Measurements from ENCODE around the gene GBP5.

The GBP5 gene

DNA sequence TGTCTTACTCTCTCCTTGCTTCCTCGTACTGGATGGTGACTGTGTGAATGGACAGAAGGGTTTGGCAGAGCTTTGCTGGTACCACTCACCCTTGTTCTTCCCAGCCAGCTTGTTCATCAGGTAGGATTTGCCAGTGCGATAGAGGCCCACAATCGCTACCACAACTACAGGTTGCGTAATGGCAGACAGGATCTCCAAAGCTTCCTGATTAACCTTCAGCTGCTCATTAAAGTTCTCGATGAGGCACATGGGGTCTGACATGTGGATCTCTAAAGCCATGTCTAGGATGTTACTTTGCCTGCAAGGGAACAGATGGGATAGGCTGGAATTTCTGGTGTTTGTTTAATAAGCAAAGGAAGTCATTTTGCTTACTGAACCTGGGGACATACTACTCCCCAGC lies 3.4 kb downstream of the GBP5 start:
- H3K9ac ChIP-seq (ENCODE audit: low read depth, low read length, poor library complexity, severe bottlenecking): peak overlapping the region; percentile 68
- H3K27me3 ChIP-seq (ENCODE audit: insufficient read depth, low read length, poor library complexity, severe bottlenecking): no peaks in the 10 kb centered on the region
- H3K4me2 ChIP-seq (ENCODE audit: low read depth, low read length, poor library complexity, severe bottlenecking): peak overlapping the region; percentile 86
- H3F3A ChIP-seq (ENCODE audit: low read depth): no peaks in the 10 kb centered on the region
- peak overlapping the region; percentile 74 for H3K4me3 ChIP-seq (ENCODE audit: low read length, poor library complexity, severe bottlenecking)
- no peaks in the 10 kb centered on the region for H3K9me2 ChIP-seq (replicated peaks; ENCODE audit: low read depth, low read length)
- peaks cover 54% of the 10 kb centered on the region for H3K79me2 ChIP-seq (ENCODE audit: insufficient read depth, low read length)
- peaks cover 65% of the 10 kb centered on the region for H3K4me1 ChIP-seq (ENCODE audit: insufficient read depth, low read length, poor library complexity, severe bottlenecking)
- no peaks in the 10 kb centered on the region for H3K9me3 ChIP-seq (ENCODE audit: insufficient read depth, low read depth, low read length)
- H4K20me1 ChIP-seq (ENCODE audit: insufficient read depth, low read length, poor library complexity, severe bottlenecking): peaks cover 7% of the 10 kb centered on the region
- H3K36me3 ChIP-seq (ENCODE audit: insufficient read depth, low read length): peaks cover 7% of the 10 kb centered on the region; the same call in 1 of the 2 replicates
- no peak for TF ChIP-seq EZH2phosphoT487 (IDR thresholded peaks at IDR 0.05; ENCODE audit: borderline replicate concordance)
- TF ChIP-seq, protein P1, sequence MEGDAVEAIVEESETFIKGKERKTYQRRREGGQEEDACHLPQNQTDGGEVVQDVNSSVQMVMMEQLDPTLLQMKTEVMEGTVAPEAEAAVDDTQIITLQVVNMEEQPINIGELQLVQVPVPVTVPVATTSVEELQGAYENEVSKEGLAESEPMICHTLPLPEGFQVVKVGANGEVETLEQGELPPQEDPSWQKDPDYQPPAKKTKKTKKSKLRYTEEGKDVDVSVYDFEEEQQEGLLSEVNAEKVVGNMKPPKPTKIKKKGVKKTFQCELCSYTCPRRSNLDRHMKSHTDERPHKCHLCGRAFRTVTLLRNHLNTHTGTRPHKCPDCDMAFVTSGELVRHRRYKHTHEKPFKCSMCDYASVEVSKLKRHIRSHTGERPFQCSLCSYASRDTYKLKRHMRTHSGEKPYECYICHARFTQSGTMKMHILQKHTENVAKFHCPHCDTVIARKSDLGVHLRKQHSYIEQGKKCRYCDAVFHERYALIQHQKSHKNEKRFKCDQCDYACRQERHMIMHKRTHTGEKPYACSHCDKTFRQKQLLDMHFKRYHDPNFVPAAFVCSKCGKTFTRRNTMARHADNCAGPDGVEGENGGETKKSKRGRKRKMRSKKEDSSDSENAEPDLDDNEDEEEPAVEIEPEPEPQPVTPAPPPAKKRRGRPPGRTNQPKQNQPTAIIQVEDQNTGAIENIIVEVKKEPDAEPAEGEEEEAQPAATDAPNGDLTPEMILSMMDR (conservative IDR thresholded peaks at IDR 0.05; ENCODE audit: low read length): no peak
- H2AFZ ChIP-seq (ENCODE audit: low read length): no peak overlapping the region

DNA sequence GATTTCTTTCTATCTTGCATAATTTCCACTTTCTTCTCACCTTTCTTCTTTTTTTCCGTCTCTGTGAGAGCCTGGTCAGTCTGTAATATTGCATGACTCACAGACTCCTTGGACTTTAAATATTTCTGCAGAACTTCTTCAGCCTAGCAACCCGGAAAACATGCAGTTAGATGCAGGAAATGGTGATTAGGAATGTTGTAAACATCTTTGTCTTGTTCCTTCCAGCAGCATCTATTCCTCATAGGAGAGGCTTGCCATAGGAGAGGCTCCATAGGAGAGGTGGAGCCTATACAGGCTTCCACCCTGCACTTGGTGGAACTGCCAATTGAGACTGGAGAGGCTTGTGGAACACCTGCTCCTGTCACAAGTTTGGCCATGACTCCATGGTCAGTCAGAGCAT lies 10.0 kb downstream of the GBP5 start:
- Histone ChIP-seq H3K9me3 (ENCODE audit: insufficient read depth, low read depth, low read length) (no peaks in the 10 kb centered on the region), H3K4me2 (ENCODE audit: low read depth, low read length, poor library complexity, severe bottlenecking) (peak overlapping the region; percentile 92), H3K4me1 (ENCODE audit: insufficient read depth, low read length, poor library complexity, severe bottlenecking) (peaks cover 84% of the 10 kb centered on the region), H3F3A (ENCODE audit: low read depth) (peaks cover 6% of the 10 kb centered on the region; the same call in 1 of the 2 replicates), H2AFZ (ENCODE audit: low read length) (no peak overlapping the region), H3K9me2 (replicated peaks; ENCODE audit: low read depth, low read length) (no peaks in the 10 kb centered on the region), H3K27me3 (ENCODE audit: insufficient read depth, low read length, poor library complexity, severe bottlenecking) (no peaks in the 10 kb centered on the region), H4K20me1 (ENCODE audit: insufficient read depth, low read length, poor library complexity, severe bottlenecking) (no peaks in the 10 kb centered on the region), H3K79me2 (ENCODE audit: insufficient read depth, low read length) (peaks cover 13% of the 10 kb centered on the region; the same call in 1 of the 2 replicates), H3K36me3 (ENCODE audit: insufficient read depth, low read length) (peaks cover 29% of the 10 kb centered on the region; the same call in 1 of the 2 replicates), H3K9ac (ENCODE audit: low read depth, low read length, poor library complexity, severe bottlenecking) (peak overlapping the region; percentile 40), H3K4me3 (ENCODE audit: low read length, poor library complexity, severe bottlenecking) (no peak overlapping the region)
- TF ChIP-seq, protein P1 (conservative IDR thresholded peaks at IDR 0.05; ENCODE audit: low read length): no peak
- TF ChIP-seq EZH2phosphoT487 (IDR thresholded peaks at IDR 0.05; ENCODE audit: borderline replicate concordance): no peak

DNA sequence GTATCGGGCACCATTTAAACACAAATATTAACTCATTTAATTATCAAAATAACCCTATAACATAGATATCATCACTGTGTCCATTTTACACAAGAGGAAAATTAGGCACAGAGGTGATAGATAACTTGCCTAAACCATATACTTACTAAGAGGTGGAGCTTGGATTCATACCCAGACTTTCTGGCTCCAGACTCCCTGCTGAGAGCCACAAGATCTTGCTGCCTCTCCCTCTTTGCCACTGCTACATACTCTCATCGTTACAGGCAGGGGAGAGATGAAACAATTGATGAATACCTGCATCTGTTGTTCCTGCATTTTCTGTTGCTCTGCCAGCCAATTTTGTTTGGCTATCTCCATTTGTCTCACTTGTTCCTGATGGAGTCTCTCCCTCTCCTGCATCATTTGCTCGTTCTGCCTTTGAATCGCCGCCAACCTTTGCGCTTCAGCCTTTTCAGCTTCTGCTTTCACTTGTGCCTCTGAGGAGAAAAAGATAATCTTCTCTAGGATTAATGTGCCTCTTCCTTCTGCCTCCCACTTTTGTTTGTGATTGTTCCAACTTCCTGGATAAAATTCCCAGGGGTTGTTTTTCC lies 10.6 kb downstream of the GBP5 start:
- Histone ChIP-seq H3K4me1 (ENCODE audit: insufficient read depth, low read length, poor library complexity, severe bottlenecking) (peaks cover 79% of the 10 kb centered on the region), H3K4me3 (ENCODE audit: low read length, poor library complexity, severe bottlenecking) (peak overlapping the region; percentile 70), H4K20me1 (ENCODE audit: insufficient read depth, low read length, poor library complexity, severe bottlenecking) (no peaks in the 10 kb centered on the region), H3F3A (ENCODE audit: low read depth) (peaks cover 6% of the 10 kb centered on the region; the same call in 1 of the 2 replicates), H3K36me3 (ENCODE audit: insufficient read depth, low read length) (peaks cover 29% of the 10 kb centered on the region; the same call in 1 of the 2 replicates), H3K27me3 (ENCODE audit: insufficient read depth, low read length, poor library complexity, severe bottlenecking) (no peaks in the 10 kb centered on the region), H3K9me3 (ENCODE audit: insufficient read depth, low read depth, low read length) (no peaks in the 10 kb centered on the region), H2AFZ (ENCODE audit: low read length) (no peak overlapping the region), H3K4me2 (ENCODE audit: low read depth, low read length, poor library complexity, severe bottlenecking) (peak overlapping the region; percentile 92), H3K79me2 (ENCODE audit: insufficient read depth, low read length) (peaks cover 8% of the 10 kb centered on the region; the same call in 1 of the 2 replicates), H3K9me2 (replicated peaks; ENCODE audit: low read depth, low read length) (no peaks in the 10 kb centered on the region), H3K9ac (ENCODE audit: low read depth, low read length, poor library complexity, severe bottlenecking) (peak overlapping the region; percentile 40)
- no peak for TF ChIP-seq EZH2phosphoT487 (IDR thresholded peaks at IDR 0.05; ENCODE audit: borderline replicate concordance)
- TF ChIP-seq, protein P1 (conservative IDR thresholded peaks at IDR 0.05; ENCODE audit: low read length): no peak

Measured in Loucy (cell line).